Endothelial cell of umbilical vein (primary cell): ENCODE results near the gene CD68.

Source experiments
- CTCF ChIP-seq, 2 donors: IDR thresholded peaks; 1 replicate in 1 of 2; 2 replicates in 1 of 2; pipeline ENCODE4 v1.5.1; 2011; ENCODE audit warnings: low read length in 2 of 2, mild to moderate bottlenecking in 2 of 2, moderate library complexity in 2 of 2, control low read depth in 1 of 2, inconsistent platforms in 1 of 2, low read depth in 1 of 2; ENCODE audit not compliant: insufficient read depth in 1 of 2; ENCODE audit errors: extremely low read depth in 1 of 2
- EZH2 ChIP-seq: IDR thresholded peaks from 2 replicates; pipeline ENCODE4 v1.6.1; 2012; ENCODE audit warnings: borderline replicate concordance, low read depth, mild to moderate bottlenecking, moderate library complexity, low read length, inconsistent platforms; ENCODE audit not compliant: severe bottlenecking
- GATA2 ChIP-seq: IDR thresholded peaks from 2 replicates; pipeline ENCODE4 v1.7.0; 2011; ENCODE audit warnings: low read depth, mild to moderate bottlenecking, moderate library complexity, mixed read lengths, low read length; ENCODE audit not compliant: insufficient read length, insufficient read depth
- POLR2A ChIP-seq: IDR thresholded peaks from 2 replicates; pipeline ENCODE4 v1.6.1; 2012; ENCODE audit warnings: low read depth, mild to moderate bottlenecking, control low read depth, low read length
- POLR2AphosphoS5 ChIP-seq: IDR thresholded peaks from 2 replicates; pipeline ENCODE4 v1.6.1; 2012; ENCODE audit warnings: low read depth, mild to moderate bottlenecking, control low read depth, low read length, moderate library complexity; ENCODE audit not compliant: insufficient read depth

GRCh38 chr17:7623661-7624060 lies 44.2 kb downstream of the CD68 start:
- TF ChIP-seq POLR2A: no peak
- no peak for TF ChIP-seq CTCF (IDR thresholded peaks at IDR 0.05; ENCODE audit: extremely low read depth in 1 of 2, insufficient read depth in 1 of 2, low read depth in 1 of 2, low read length in 2 of 2)
- no peak for TF ChIP-seq EZH2
- TF ChIP-seq GATA2: no peak
- no peak for TF ChIP-seq POLR2AphosphoS5
